Trophoblast cell (in vitro differentiated cells and primary cell): ENCODE results near the gene DNAH14.
A peak's percentile ranks its signal among the peaks of the same experiment; 100 is the strongest.

Experiments
- DNase-seq, 2 donors: peaks; one replicate each; pipeline ENCODE4 v3.0.0-alpha.2; 2016
- H2AFZ ChIP-seq: 2 replicates; pipeline ENCODE4 v1.6.1; 2013; ENCODE audit warnings: low read length, moderate library complexity, mild to moderate bottlenecking; ENCODE audit not compliant: insufficient read depth, poor library complexity
- H2AK5ac ChIP-seq: 2 replicates; pipeline ENCODE4 v1.6.1; 2013; ENCODE audit warnings: mild to moderate bottlenecking, low read length
- H2BK120ac ChIP-seq: 2 replicates; pipeline ENCODE4 v1.6.1; 2013; ENCODE audit warnings: low read length, mild to moderate bottlenecking, moderate library complexity; ENCODE audit not compliant: insufficient read depth, poor library complexity
- H2BK12ac ChIP-seq: 2 replicates; pipeline ENCODE4 v1.6.1; 2013; ENCODE audit warnings: mild to moderate bottlenecking, low read length, moderate library complexity
- H2BK5ac ChIP-seq: 2 replicates; pipeline ENCODE4 v1.6.1; 2013; ENCODE audit warnings: low read length, low read depth, moderate library complexity, mild to moderate bottlenecking; ENCODE audit not compliant: poor library complexity
- H3K14ac ChIP-seq: 2 replicates; pipeline ENCODE4 v1.6.1; 2013; ENCODE audit warnings: mild to moderate bottlenecking, low read length
- H3K18ac ChIP-seq: 2 replicates; pipeline ENCODE4 v1.6.1; 2013; ENCODE audit warnings: mild to moderate bottlenecking, low read length
- H3K23ac ChIP-seq: 2 replicates; pipeline ENCODE4 v1.6.1; 2013; ENCODE audit warnings: low read length
- H3K27ac ChIP-seq: 2 replicates; pipeline ENCODE4 v1.5.1; 2013; ENCODE audit warnings: low read depth, mild to moderate bottlenecking, inconsistent platforms, low read length, moderate library complexity
- H3K27me3 ChIP-seq: 2 replicates; pipeline ENCODE4 v1.6.1; 2013; ENCODE audit warnings: inconsistent platforms, mild to moderate bottlenecking, low read length, moderate library complexity; ENCODE audit not compliant: insufficient read depth
- H3K36me3 ChIP-seq, 2 experiments: 1 replicate in 1 of 2; 2 replicates in 1 of 2; pipeline ENCODE4 v1.6.1; 2013; ENCODE audit warnings: low read length in 2 of 2, mild to moderate bottlenecking in 2 of 2, moderate library complexity in 1 of 2; ENCODE audit not compliant: insufficient read depth in 2 of 2, control insufficient read depth in 1 of 2
- H3K4ac ChIP-seq: 2 replicates; pipeline ENCODE4 v1.6.1; 2013; ENCODE audit warnings: low read depth, mild to moderate bottlenecking, low read length, moderate library complexity
- H3K4me1 ChIP-seq, 2 experiments: 1 replicate in 1 of 2; 2 replicates in 1 of 2; pipeline ENCODE4 v1.6.1; 2013; ENCODE audit warnings: low read length in 2 of 2, mild to moderate bottlenecking in 2 of 2, moderate library complexity in 1 of 2; ENCODE audit not compliant: insufficient read depth in 2 of 2, control insufficient read depth in 1 of 2
- H3K4me2 ChIP-seq: 2 replicates; pipeline ENCODE4 v1.6.1; 2013; ENCODE audit warnings: inconsistent platforms, mild to moderate bottlenecking, low read length, moderate library complexity
- H3K4me3 ChIP-seq: 2 replicates; pipeline ENCODE4 v1.5.1; 2013; ENCODE audit warnings: mild to moderate bottlenecking, low read depth, low read length, inconsistent platforms
- H3K79me1 ChIP-seq: one replicate; pipeline ENCODE4 v1.6.1; 2013; ENCODE audit warnings: low read length
- H3K79me2 ChIP-seq: 2 replicates; pipeline ENCODE4 v1.6.1; 2013; ENCODE audit warnings: low read length, mild to moderate bottlenecking; ENCODE audit not compliant: control insufficient read depth, insufficient read depth, poor library complexity
- H3K9ac ChIP-seq: 2 replicates; pipeline ENCODE4 v1.6.1; 2013; ENCODE audit warnings: mild to moderate bottlenecking, low read length
- H3K9me3 ChIP-seq: 2 replicates; pipeline ENCODE4 v1.6.1; 2013; ENCODE audit warnings: low read depth, mild to moderate bottlenecking, control low read depth, inconsistent platforms, low read length; ENCODE audit not compliant: insufficient read depth
- H4K12ac ChIP-seq: 2 replicates; pipeline ENCODE4 v1.6.1; 2013; ENCODE audit warnings: low read depth, mild to moderate bottlenecking, low read length, moderate library complexity
- H4K8ac ChIP-seq: 2 replicates; pipeline ENCODE4 v1.6.1; 2013; ENCODE audit warnings: low read depth, mild to moderate bottlenecking, low read length, moderate library complexity
- H4K91ac ChIP-seq: one replicate; pipeline ENCODE4 v1.6.1; 2013; ENCODE audit warnings: low read depth, mild to moderate bottlenecking, low read length, moderate library complexity
- WGBS: extraction: QIAGEN DNeasy Blood & Tissue Kit; methylation state at CpG from one replicate; pipeline ENCODE4 v1.1.7; 2013; ENCODE audit warnings: missing lambda C conversion rate; ENCODE audit not compliant: insufficient read length, insufficient coverage; ENCODE audit errors: extremely low coverage; 5-methylcytosine and 5-hydroxymethylcytosine counted together

Gene DNAH14

GRCh38 chr1:225426395-225427234 is 497.1 kb downstream of the DNAH14 start:
- H2BK120ac ChIP-seq, result no peak overlapping the region
- H3K79me2 ChIP-seq, result peaks cover 24% of the 10 kb centered on the region
- no peak for DNase-seq
- H3K18ac ChIP-seq, result peak overlapping the region; percentile 44
- peak overlapping the region; percentile 87 for H3K14ac ChIP-seq
- peak overlapping the region; percentile 64 for H3K9ac ChIP-seq
- no peaks in the 10 kb centered on the region for H3K27me3 ChIP-seq
- no peak overlapping the region for H2BK12ac ChIP-seq
- no peak overlapping the region for H3K27ac ChIP-seq
- H3K23ac ChIP-seq, result no peak overlapping the region
- H3K4ac ChIP-seq, result peak overlapping the region; percentile 90
- H2BK5ac ChIP-seq, result no peak overlapping the region
- peak overlapping the region; percentile 73 for H3K4me2 ChIP-seq
- H4K8ac ChIP-seq, result peak overlapping the region; percentile 9
- peak overlapping the region; percentile 44 for H2AK5ac ChIP-seq
- WGBS, result no CpG with 5 or more reads among the region's 36 CpGs
- no peak overlapping the region for H2AFZ ChIP-seq
- peak overlapping the region; percentile 86 for H3K4me3 ChIP-seq
- H3K36me3 ChIP-seq, result peaks cover 2 to 7% of the 10 kb centered on the region in 2 experiments
- peaks cover 8% of the 10 kb centered on the region for H3K9me3 ChIP-seq
- no peak overlapping the region for H4K91ac ChIP-seq
- H3K4me1 ChIP-seq, result peaks cover 18 to 23% of the 10 kb centered on the region in 2 experiments
- H4K12ac ChIP-seq, result no peak overlapping the region
- peaks cover 16% of the 10 kb centered on the region for H3K79me1 ChIP-seq

GRCh38 chr1:225427235-225428067 is 498.0 kb downstream of the DNAH14 start, which contains the start of gene LBR:
TSS of gene LBR (minus strand) at chr1:225428038. CDS start at chr1:225424075, 3,963 bp downstream.
- Histone ChIP-seq H3K27ac (peak within 1 kb of the TSS; percentile 73), H2AK5ac (peak within 1 kb of the TSS; percentile 67), H3K18ac (peak within 1 kb of the TSS; percentile 71), H3K27me3 (no peaks in the 10 kb centered on the region), H2BK5ac (peak within 1 kb of the TSS; percentile 87), H3K23ac (no peak within 1 kb of the TSS), H2AFZ (peak within 1 kb of the TSS; percentile 88), H4K12ac (peak within 1 kb of the TSS; percentile 91), H3K9me3 (peaks cover 8% of the 10 kb centered on the region), H3K79me1 (peaks cover 16% of the 10 kb centered on the region), H3K4me3 (peak within 1 kb of the TSS; percentile 86), H3K4me2 (peak within 1 kb of the TSS; percentile 95), H3K4me1 (peaks cover 18 to 23% of the 10 kb centered on the region in 2 experiments), H3K9ac (peak within 1 kb of the TSS; percentile 90), H3K79me2 (peaks cover 23% of the 10 kb centered on the region), H2BK120ac (peak within 1 kb of the TSS; percentile 87), H4K91ac (peak within 1 kb of the TSS; percentile 97), H3K4ac (peak within 1 kb of the TSS; percentile 71), H4K8ac (peak within 1 kb of the TSS; percentile 94), H3K36me3 (peaks cover 0 to 4% of the 10 kb centered on the region in 2 experiments), H2BK12ac (peak within 1 kb of the TSS; percentile 56), H3K14ac (peak within 1 kb of the TSS; percentile 87)
- no CpG with 5 or more reads among the region's 94 CpGs for WGBS
- DNase-seq, result peak in 1 of 2 donors; percentile 27

GRCh38 chr1:225428068-225428880 is 498.8 kb downstream of the DNAH14 start:
- Histone ChIP-seq H3K79me2 (peaks cover 21% of the 10 kb centered on the region), H2BK12ac (peak overlapping the region; percentile 56), H2BK120ac (peak overlapping the region; percentile 87), H3K4me3 (peak overlapping the region; percentile 86), H2BK5ac (peak overlapping the region; percentile 87), H3K14ac (peak overlapping the region; percentile 80), H3K27me3 (no peaks in the 10 kb centered on the region), H3K9ac (peak overlapping the region; percentile 90), H3K23ac (no peak overlapping the region), H3K9me3 (peaks cover 8% of the 10 kb centered on the region), H3K4ac (peak overlapping the region; percentile 65), H3K79me1 (peaks cover 16% of the 10 kb centered on the region), H4K91ac (peak overlapping the region; percentile 97), H3K4me1 (peaks cover 18 to 23% of the 10 kb centered on the region in 2 experiments), H4K8ac (peak overlapping the region; percentile 94), H3K27ac (peak overlapping the region; percentile 73), H2AFZ (peak overlapping the region; percentile 88), H2AK5ac (peak overlapping the region; percentile 67), H3K18ac (peak overlapping the region; percentile 71), H3K4me2 (peak overlapping the region; percentile 95), H4K12ac (peak overlapping the region; percentile 91), H3K36me3 (peaks cover 0 to 4% of the 10 kb centered on the region in 2 experiments)
- WGBS, result no CpG with 5 or more reads among the region's 81 CpGs
- DNase-seq, result peak; percentile 68 to 82
